Panc1 (cell line): ENCODE results near the gene CACNA1B. TPM values are rescaled to one million over a fixed set of nuclear protein-coding genes. Genes with fewer than 3 reads are reported as not detected.

ENCODE experiments used
- ATAC-seq: fragments of 200-7000 bp; cut with Tn5 transposase; 2 replicates; pipeline ENCODE4 v1.9.1; 2020; ENCODE audit warnings: mild to moderate bottlenecking, moderate library complexity
- BruUV-seq: library from RNA; stranded (reverse); fragments of 400-500 nt; replicated peaks from 2 replicates; lab custom pipeline; 2021; lab: Mats Ljungman, UMichigan
- CTCF ChIA-PET: fragments of 300-600 bp; sonication (Branson Sonifier 250); formaldehyde crosslinking; loops from one replicate; lab custom pipeline; 2022; ENCODE audit warnings: antibody characterized with exemption; lab: Charles Lee
- POLR2A ChIA-PET: fragments of 300-600 bp; sonication (Branson Sonifier 250); formaldehyde crosslinking; loops from one replicate; lab custom pipeline; 2022; ENCODE audit warnings: antibody characterized with exemption; lab: Charles Lee
- DNase-seq: peaks from one replicate; pipeline ENCODE4 v3.0.0-alpha.2; 2010; ENCODE audit warnings: low read depth, low spot score
- H3K27ac ChIP-seq: 2 replicates; pipeline ENCODE4 v1.5.1; 2011; ENCODE audit warnings: mild to moderate bottlenecking, low read length, inconsistent platforms
- H3K27me3 ChIP-seq: fragments of 200-500 bp; sonication (Bioruptor generic); 2 replicates; pipeline ENCODE4 v1.6.0; 2014; ENCODE audit warnings: low read length, inconsistent platforms; ENCODE audit not compliant: control insufficient read depth, insufficient read depth
- H3K36me3 ChIP-seq: fragments of 200-500 bp; sonication (Bioruptor generic); 2 replicates; pipeline ENCODE4 v1.5.1; 2014; ENCODE audit warnings: inconsistent platforms, mild to moderate bottlenecking, low read length, moderate library complexity; ENCODE audit not compliant: control insufficient read depth, insufficient read depth
- H3K4me1 ChIP-seq: 2 replicates; pipeline ENCODE4 v1.5.1; 2011; ENCODE audit warnings: inconsistent platforms, mild to moderate bottlenecking, low read length, moderate library complexity; ENCODE audit not compliant: control insufficient read depth, insufficient read depth
- H3K4me3 ChIP-seq, 2 experiments: 2 replicates each; pipeline ENCODE4 v1.5.1; 2011 to 2012; ENCODE audit warnings: low read depth in 2 of 2, low read length in 2 of 2, mild to moderate bottlenecking in 2 of 2, inconsistent platforms in 1 of 2, moderate library complexity in 1 of 2
- H3K9me3 ChIP-seq: fragments of 200-500 bp; sonication (Bioruptor generic); 2 replicates; pipeline ENCODE4 v1.5.1; 2014; ENCODE audit warnings: low read depth, mild to moderate bottlenecking, inconsistent platforms, low read length, moderate library complexity; ENCODE audit not compliant: control insufficient read depth, insufficient read depth
- CTCF ChIP-seq: fragments of 450-650 bp; IDR thresholded peaks from 2 replicates; pipeline ENCODE4 v1.5.1; 2017; ENCODE audit warnings: mild to moderate bottlenecking
- POLR2AphosphoS5 ChIP-seq: IDR thresholded peaks from 2 replicates; pipeline ENCODE4 v1.6.1; 2012; ENCODE audit warnings: mild to moderate bottlenecking, low read depth, low read length, moderate library complexity
- REST ChIP-seq, 2 experiments: IDR thresholded peaks; 2 replicates each; pipeline ENCODE4 v1.6.1; 2011 to 2012; ENCODE audit warnings: low read depth in 2 of 2, control low read depth in 1 of 2, low read length in 1 of 2, mild to moderate bottlenecking in 1 of 2, moderate library complexity in 1 of 2; ENCODE audit not compliant: insufficient read depth in 1 of 2
- SIN3A ChIP-seq: IDR thresholded peaks from 2 replicates; pipeline ENCODE4 v1.6.1; 2012; ENCODE audit warnings: low read depth, mild to moderate bottlenecking, low read length, moderate library complexity, borderline replicate concordance; ENCODE audit not compliant: insufficient read depth
- TCF7L2 ChIP-seq: IDR thresholded peaks from 2 replicates; pipeline ENCODE4 v1.6.1; 2011; ENCODE audit warnings: mild to moderate bottlenecking, low read depth, low read length, inconsistent platforms
- in situ Hi-C: cut with HindIII; loops from 2 replicates; pipeline ENCODE4 v1.10.0; 2016; ENCODE audit warnings: low sequenced_read_pairs, low pct_unique_long_range_greater_than_20kb
- intact Hi-C: fragments of 100-400 bp; cut with micrococcal nuclease; formaldehyde crosslinking; loops from one replicate; pipeline ENCODE4 v1.10.0; 2022; ENCODE audit not compliant: unreplicated experiment
- total RNA-seq: library from RNA; stranded (reverse); gene quantifications from one replicate; pipeline ENCODE4 v1.2.1, GENCODE V29; 2021; ENCODE audit not compliant: unreplicated experiment

Gene CACNA1B
- total RNA-seq, 1 experiment from 2014 or later, result 0.49 TPM

- POLR2A ChIA-PET, result no interaction called here
- Histone ChIP-seq H3K4me1 (no peaks in the 10 kb centered on the region), H3K9me3 (no peaks in the 10 kb centered on the region), H3K36me3 (no peaks in the 10 kb centered on the region), H3K27ac (no peak overlapping the region), H3K4me3 (no peak overlapping the region), H3K27me3 (no peaks in the 10 kb centered on the region)
- TF ChIP-seq SIN3A, result no peak
- no peak for TF ChIP-seq CTCF
- TF ChIP-seq REST (IDR thresholded peaks at IDR 0.05; ENCODE audit: insufficient read depth in 1 of 2, low read depth in 2 of 2, low read length in 1 of 2), result no peak
- no peak for TF ChIP-seq TCF7L2
- TF ChIP-seq POLR2AphosphoS5, result no peak
- DNase-seq (no peak), ATAC-seq (no peak)
- in situ Hi-C loops (no loop called here), intact Hi-C loops (no loop called here)
- BruUV-seq, result no TSS peak
- CTCF ChIA-PET, result no interaction called here
These were observed 197.9 kb downstream of the CACNA1B start for GRCh38 chr9:138075496-138075895.

- Histone ChIP-seq H3K4me3 (no peak overlapping the region), H3K36me3 (no peaks in the 10 kb centered on the region), H3K27ac (no peak overlapping the region), H3K27me3 (no peaks in the 10 kb centered on the region), H3K9me3 (no peaks in the 10 kb centered on the region), H3K4me1 (no peaks in the 10 kb centered on the region)
- no TSS peak for BruUV-seq
- TF ChIP-seq CTCF, result no peak
- TF ChIP-seq SIN3A, result no peak
- no peak for TF ChIP-seq TCF7L2
- no peak for TF ChIP-seq REST (IDR thresholded peaks at IDR 0.05; ENCODE audit: insufficient read depth in 1 of 2, low read depth in 2 of 2, low read length in 1 of 2)
- no peak for TF ChIP-seq POLR2AphosphoS5
- in situ Hi-C loops, result no loop called here
- intact Hi-C loops, result no loop called here
- POLR2A ChIA-PET, result no interaction called here
- no peak for ATAC-seq
- CTCF ChIA-PET, result no interaction called here
- DNase-seq, result no peak
These were observed 198.5 kb downstream of the CACNA1B start for GRCh38 chr9:138075961-138076649.
